ENCODE data around the gene CTNNA1.

- no peak for TF ChIP-seq CC2D1A (IDR thresholded peaks at IDR 0.05)
- no peak for TF ChIP-seq CHD1 (IDR thresholded peaks at IDR 0.05; ENCODE audit: low read length)
Observed at GRCh38 chr5:138933522-138934290, 180.5 kb downstream of the CTNNA1 start.

Measured in K562 (cell line).